Esophagus squamous epithelium (tissue), 5 donors: ENCODE measurements around the gene RARB. TPM values are rescaled to one million over a fixed set of nuclear protein-coding genes. Genes with fewer than 3 reads are reported as not detected.

Experiments
- DNase-seq: peaks from one replicate; lab custom pipeline; 2025; lab: John Stamatoyannopoulos, UW
- H3K27ac ChIP-seq, 4 donors: fragments of 200-600 bp; sonication (generic); one replicate each; pipeline ENCODE4 v1.5.1; 2016 to 2019; ENCODE audit warnings: mild to moderate bottlenecking in 1 of 4
- H3K27me3 ChIP-seq, 4 donors: fragments of 200-600 bp; sonication (generic); 1 replicate in 3 of 4; 2 replicates in 1 of 4; pipeline versions ENCODE4 v1.5.1 to v1.6.0; 2017 to 2021; ENCODE audit warnings: antibody characterized with exemption in 1 of 4
- H3K36me3 ChIP-seq, 3 donors: fragments of 200-600 bp; sonication (generic); one replicate each; pipeline ENCODE4 v1.5.1; 2016 to 2019
- H3K4me1 ChIP-seq, 3 donors: fragments of 200-600 bp; sonication (generic); one replicate each; pipeline ENCODE4 v1.5.1; 2017 to 2019
- H3K4me3 ChIP-seq, 4 donors: fragments of 200-600 bp; sonication (generic); 1 replicate in 3 of 4; 2 replicates in 1 of 4; pipeline ENCODE4 v1.5.1; 2016 to 2019; ENCODE audit warnings: mild to moderate bottlenecking in 2 of 4, moderate library complexity in 1 of 4
- H3K9me3 ChIP-seq, 3 donors: fragments of 200-600 bp; sonication (generic); one replicate each; pipeline ENCODE4 v1.5.1; 2016 to 2019
- POLR2A ChIP-seq, 4 donors: fragments of 450-650 bp; IDR thresholded peaks; one replicate each; pipeline ENCODE4 v1.6.1; 2017; ENCODE audit warnings: antibody characterized with exemption in 4 of 4, mild to moderate bottlenecking in 4 of 4, moderate library complexity in 3 of 4
- WGBS, 2 donors: methylation state at CpG; one replicate each; pipeline ENCODE4 v1.1.5; 2018; 5-methylcytosine and 5-hydroxymethylcytosine counted together
- intact Hi-C: fragments of 100-400 bp; cut with DNase I; formaldehyde crosslinking; loops from one replicate; pipeline ENCODE4 v1.15.0; 2022
- total RNA-seq, 4 donors: library from RNA; depleted of rRNA; stranded (reverse); fragments of >200 nt; gene quantifications; one replicate each; pipeline ENCODE4 v1.1.0, GENCODE V29; 2016
- TF ChIP-seq, protein P1 (sequence below), 6 experiments: fragments of 450-650 bp in 4 of 6; fragments of 200-600 bp in 2 of 6; sonication (generic) in 2 of 6; IDR thresholded peaks; one replicate each; pipeline ENCODE4 v1.5.1; 2016 to 2019; ENCODE audit warnings: antibody characterized with exemption in 6 of 6, mild to moderate bottlenecking in 4 of 6, moderate library complexity in 4 of 6
- donor health status: DM: yes; HTN: yes; CAD: no.

Gene RARB
- total RNA-seq, 4 donors from 2014 or later, result 1.9 to 9.0 (median 3.5) TPM

DNA sequence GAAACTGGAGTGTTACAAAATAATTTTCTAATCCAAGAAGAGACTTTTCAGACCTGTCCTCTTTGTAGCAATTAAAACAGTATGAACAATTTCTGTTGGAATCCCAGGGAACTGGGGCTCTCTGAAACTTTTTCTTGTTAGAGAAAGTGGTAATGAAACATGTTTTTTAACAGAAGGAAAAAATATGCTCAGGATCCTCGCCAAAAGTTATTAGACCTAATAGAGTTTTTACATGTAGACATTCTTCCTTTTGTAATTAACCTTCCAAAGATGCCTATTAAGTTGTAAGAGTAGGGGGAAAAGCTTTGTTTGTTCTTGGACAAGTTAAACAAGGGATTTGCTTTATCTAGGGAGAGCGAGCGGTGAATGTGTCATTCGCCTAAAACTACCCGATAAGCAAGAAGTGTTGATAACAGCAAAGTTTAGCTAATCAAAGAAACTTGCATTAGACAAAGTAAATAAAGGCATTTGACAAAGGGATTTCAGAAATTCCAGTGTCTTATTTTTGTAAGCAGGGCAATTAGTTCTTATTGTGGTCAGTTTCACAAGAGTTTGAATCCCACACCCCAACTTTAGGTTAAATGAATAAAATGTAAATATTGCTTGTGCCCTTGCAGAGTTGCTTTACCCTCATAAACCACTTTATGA, 2.3 kb downstream of the RARB start:
- H3K9me3 ChIP-seq, result no peaks in the 10 kb centered on the region
- peaks cover 0 to 81% (median 12%) of the 10 kb centered on the region in 3 donors for H3K4me1 ChIP-seq
- peak overlapping the region; percentile 44 to 76 (median 59) for H3K4me3 ChIP-seq
- no peak for DNase-seq
- intact Hi-C loops, result no loop called here
- no peaks in the 10 kb centered on the region for H3K36me3 ChIP-seq
- WGBS, 2 donors, result 22 to 36% methylated on average over 5 of the region's 5 CpGs
- no peak for TF ChIP-seq POLR2A (IDR thresholded peaks at IDR 0.05)
- TF ChIP-seq, protein P1, sequence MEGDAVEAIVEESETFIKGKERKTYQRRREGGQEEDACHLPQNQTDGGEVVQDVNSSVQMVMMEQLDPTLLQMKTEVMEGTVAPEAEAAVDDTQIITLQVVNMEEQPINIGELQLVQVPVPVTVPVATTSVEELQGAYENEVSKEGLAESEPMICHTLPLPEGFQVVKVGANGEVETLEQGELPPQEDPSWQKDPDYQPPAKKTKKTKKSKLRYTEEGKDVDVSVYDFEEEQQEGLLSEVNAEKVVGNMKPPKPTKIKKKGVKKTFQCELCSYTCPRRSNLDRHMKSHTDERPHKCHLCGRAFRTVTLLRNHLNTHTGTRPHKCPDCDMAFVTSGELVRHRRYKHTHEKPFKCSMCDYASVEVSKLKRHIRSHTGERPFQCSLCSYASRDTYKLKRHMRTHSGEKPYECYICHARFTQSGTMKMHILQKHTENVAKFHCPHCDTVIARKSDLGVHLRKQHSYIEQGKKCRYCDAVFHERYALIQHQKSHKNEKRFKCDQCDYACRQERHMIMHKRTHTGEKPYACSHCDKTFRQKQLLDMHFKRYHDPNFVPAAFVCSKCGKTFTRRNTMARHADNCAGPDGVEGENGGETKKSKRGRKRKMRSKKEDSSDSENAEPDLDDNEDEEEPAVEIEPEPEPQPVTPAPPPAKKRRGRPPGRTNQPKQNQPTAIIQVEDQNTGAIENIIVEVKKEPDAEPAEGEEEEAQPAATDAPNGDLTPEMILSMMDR (IDR thresholded peaks at IDR 0.05), result no peak
- H3K27me3 ChIP-seq, result no peaks in the 10 kb centered on the region
- peak overlapping the region; percentile 55 to 96 (median 90) for H3K27ac ChIP-seq

DNA sequence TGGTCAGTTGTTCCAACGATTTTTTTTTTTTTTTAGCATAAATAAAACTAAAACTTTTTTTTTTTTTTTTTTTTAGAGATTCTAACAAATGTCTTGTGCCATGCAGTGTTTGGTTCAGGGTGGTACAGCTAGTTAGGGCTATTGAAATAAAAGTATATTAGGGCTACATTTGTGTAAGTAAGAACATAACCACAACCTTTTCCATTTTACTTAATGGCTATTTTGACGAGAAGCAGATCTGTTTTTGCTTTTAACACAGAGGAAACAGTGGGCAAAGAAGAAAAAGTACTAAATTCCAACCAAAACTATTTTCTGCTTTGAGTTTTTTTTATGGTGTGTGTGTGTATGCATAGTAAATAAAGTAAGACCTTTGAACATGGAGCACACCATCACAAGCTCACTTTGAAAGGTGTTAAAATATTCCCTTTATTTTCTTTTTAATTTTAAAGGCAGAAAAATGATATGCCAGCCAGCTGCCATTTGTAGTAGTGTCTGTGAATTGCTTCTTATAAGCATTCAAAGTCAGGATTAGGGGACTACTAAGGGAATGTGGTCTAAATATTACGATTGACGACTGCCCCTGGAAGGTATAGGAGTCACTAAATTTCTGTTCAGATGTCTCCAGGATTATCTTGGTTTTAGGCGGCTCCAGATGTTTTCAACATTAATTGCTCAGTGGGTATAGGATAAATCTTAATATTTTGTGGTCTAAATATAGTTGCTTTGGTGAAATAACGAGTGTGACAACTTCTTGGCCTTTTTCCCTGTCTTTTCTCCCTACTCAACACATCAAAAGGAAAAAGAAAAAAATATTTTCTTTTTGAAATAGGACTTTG, 3.1 kb downstream of the RARB start:
- H3K4me3 ChIP-seq, result peak overlapping the region in 3 of 4 donors; percentile 57 to 76 (median 61)
- no peak for DNase-seq
- WGBS, 2 donors, result 32 to 35% methylated on average over 6 of the region's 6 CpGs

DNA sequence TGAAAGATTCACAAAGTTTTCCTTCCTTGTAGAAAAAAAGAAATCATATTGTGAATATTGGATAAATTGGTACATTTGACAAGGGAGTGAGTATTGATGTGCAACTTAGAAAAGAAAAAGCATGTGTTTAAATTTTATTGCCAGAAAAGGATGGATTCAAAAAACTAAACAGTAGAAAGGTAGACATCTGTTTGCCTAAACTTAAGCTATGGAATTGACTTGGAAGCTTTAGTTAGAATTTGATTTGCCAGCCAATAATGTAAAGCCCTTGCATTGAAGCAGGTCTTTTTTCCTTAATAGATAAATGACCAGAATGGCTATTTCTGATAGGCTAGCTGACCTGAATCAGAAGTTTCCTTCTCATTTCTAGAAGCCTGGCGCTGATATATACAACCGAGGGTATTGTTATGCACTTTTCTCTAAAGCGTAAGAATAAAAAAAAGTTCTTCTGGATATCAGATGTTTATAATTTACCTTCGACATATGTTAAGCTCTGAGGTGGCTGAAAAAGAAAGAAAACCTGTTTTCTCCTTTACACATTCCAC, 4.2 kb downstream of the RARB start:
- 77 to 82% methylated on average over 4 of the region's 4 CpGs for WGBS, 2 donors
- intact Hi-C loops, result no loop called here
- no peaks in the 10 kb centered on the region for H3K36me3 ChIP-seq
- H3K4me1 ChIP-seq, result peaks cover 0 to 63% (median 3%) of the 10 kb centered on the region in 3 donors
- H3K27me3 ChIP-seq, result no peaks in the 10 kb centered on the region
- TF ChIP-seq, protein P1 (IDR thresholded peaks at IDR 0.05), result no peak
- TF ChIP-seq POLR2A (IDR thresholded peaks at IDR 0.05), result no peak
- peak overlapping the region in 3 of 4 donors; percentile 57 to 76 (median 61) for H3K4me3 ChIP-seq
- H3K9me3 ChIP-seq, result no peaks in the 10 kb centered on the region
- DNase-seq, result no peak
- peak overlapping the region in 3 of 4 donors; percentile 75 to 91 (median 88) for H3K27ac ChIP-seq

More for the DNA sequence above, 3.1 kb downstream of the RARB start:
- peak overlapping the region in 3 of 4 donors; percentile 75 to 91 (median 88) for H3K27ac ChIP-seq
- H3K9me3 ChIP-seq, result no peaks in the 10 kb centered on the region
- no peak for TF ChIP-seq POLR2A (IDR thresholded peaks at IDR 0.05)
- TF ChIP-seq, protein P1 (IDR thresholded peaks at IDR 0.05), result no peak
- no peaks in the 10 kb centered on the region for H3K27me3 ChIP-seq
- intact Hi-C loops, result no loop called here
- no peaks in the 10 kb centered on the region for H3K36me3 ChIP-seq
- peaks cover 0 to 74% (median 12%) of the 10 kb centered on the region in 3 donors for H3K4me1 ChIP-seq

DNA sequence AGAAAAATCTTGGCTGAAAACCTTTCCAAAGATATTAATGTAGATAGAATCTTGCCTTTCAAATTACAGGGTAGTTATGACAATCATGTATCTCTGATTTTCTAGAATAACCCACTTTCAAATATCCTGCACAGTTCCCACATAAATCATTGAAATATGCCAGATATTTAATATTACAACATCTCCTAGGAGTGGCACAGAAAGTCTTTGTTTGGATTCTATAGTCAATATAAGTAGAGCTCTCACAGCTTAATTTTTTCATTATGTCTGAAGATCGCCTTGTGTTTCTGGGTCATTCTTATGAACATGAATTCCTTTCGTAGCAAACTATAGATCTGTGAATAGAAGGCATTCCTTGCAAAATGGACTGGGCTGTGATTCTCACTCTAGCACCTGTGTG, 5.0 kb downstream of the RARB start:
- WGBS, 2 donors, result 72 to 80% methylated on average over 2 of the region's 2 CpGs
- DNase-seq, result no peak
- no peaks in the 10 kb centered on the region for H3K36me3 ChIP-seq
- intact Hi-C loops, result no loop called here
- no peak overlapping the region for H3K4me3 ChIP-seq
- no peaks in the 10 kb centered on the region for H3K27me3 ChIP-seq
- peak overlapping the region in 3 of 4 donors; percentile 80 to 91 (median 88) for H3K27ac ChIP-seq
- H3K4me1 ChIP-seq, result peaks cover 0 to 63% (median 0%) of the 10 kb centered on the region in 3 donors
- TF ChIP-seq POLR2A (IDR thresholded peaks at IDR 0.05), result no peak
- TF ChIP-seq, protein P1 (IDR thresholded peaks at IDR 0.05), result no peak
- no peaks in the 10 kb centered on the region for H3K9me3 ChIP-seq
